Endothelial cell of umbilical vein (primary cell): ENCODE measurements around the gene GPR137B. TPM values are rescaled to one million over a fixed set of nuclear protein-coding genes. Genes with fewer than 3 reads are reported as not detected.

Experiments
- BruUV-seq: library from RNA; stranded (reverse); fragments of 400-500 nt; replicated peaks from 2 replicates; lab custom pipeline; 2021; lab: Mats Ljungman, UMichigan
- CTCF ChIA-PET: fragments of 300-600, 350-600 bp; sonication (Branson Sonifier 250); formaldehyde crosslinking; loops from one replicate; lab custom pipeline; 2021; ENCODE audit warnings: antibody characterized with exemption, inconsistent platforms; lab: Charles Lee
- POLR2A ChIA-PET: fragments of 300-600, 350-600 bp; sonication (Branson Sonifier 250); formaldehyde crosslinking; loops from one replicate; lab custom pipeline; 2021; ENCODE audit warnings: antibody characterized with exemption, inconsistent platforms; lab: Charles Lee
- DNase-seq: peaks from one replicate; pipeline ENCODE4 v3.0.0-alpha.2; 2011; ENCODE audit warnings: low read depth, low spot score
- FAIRE-seq: peaks from 2 replicates; lab custom pipeline; 2011; peaks lifted over from hg19 to GRCh38; lab: Jason Lieb, UNC
- H2AFZ ChIP-seq: 2 replicates; pipeline ENCODE4 v1.6.0; 2012; ENCODE audit warnings: low read depth, low read length, control low read depth, inconsistent platforms
- H3K27ac ChIP-seq: 2 replicates; pipeline ENCODE4 v1.5.1; 2011; ENCODE audit warnings: low read depth, mild to moderate bottlenecking, control low read depth, low read length, moderate library complexity; ENCODE audit not compliant: insufficient read depth
- H3K27me3 ChIP-seq, 2 experiments: 2 replicates each; pipeline versions ENCODE4 v1.6.0 to v1.6.1; 2011; ENCODE audit warnings: low read length in 2 of 2, mixed read lengths in 1 of 2; ENCODE audit not compliant: control insufficient read depth in 2 of 2, insufficient read depth in 2 of 2
- H3K36me3 ChIP-seq, 2 experiments: 2 replicates in 1 of 2; 3 replicates in 1 of 2; pipeline ENCODE4 v1.5.1; 2011; ENCODE audit warnings: low read length in 2 of 2, mild to moderate bottlenecking in 1 of 2, moderate library complexity in 1 of 2; ENCODE audit not compliant: control insufficient read depth in 2 of 2, insufficient read depth in 2 of 2; ENCODE audit errors: extremely low read depth in 1 of 2
- H3K4me1 ChIP-seq: 3 replicates; pipeline ENCODE4 v1.5.1; 2011; ENCODE audit warnings: mild to moderate bottlenecking, low read length; ENCODE audit not compliant: control insufficient read depth, insufficient read depth; ENCODE audit errors: extremely low read depth
- H3K4me2 ChIP-seq: 2 replicates; pipeline ENCODE4 v1.6.1; 2011; ENCODE audit warnings: low read length, control low read depth, mixed read lengths; ENCODE audit not compliant: insufficient read depth
- H3K4me3 ChIP-seq, 3 experiments: fragments of 200-600 bp in 1 of 3; sonication (generic), shearing (Covaris generic) in 1 of 3; replicated peaks in 1 of 3; 2 replicates each; pipeline ENCODE4 v1.5.1; 2011 to 2016; ENCODE audit warnings: control low read depth in 3 of 3, low read length in 3 of 3, mild to moderate bottlenecking in 2 of 3, inconsistent platforms in 1 of 3, low read depth in 1 of 3, moderate library complexity in 1 of 3; ENCODE audit not compliant: insufficient read depth in 1 of 3
- H3K79me2 ChIP-seq: 2 replicates; pipeline ENCODE4 v1.6.0; 2012; ENCODE audit warnings: low read length, inconsistent platforms; ENCODE audit not compliant: control insufficient read depth, insufficient read depth
- H3K9ac ChIP-seq: replicated peaks from 2 replicates; pipeline ENCODE3; 2011; ENCODE audit warnings: low read length, control low read depth; ENCODE audit not compliant: insufficient read depth; ENCODE audit errors: extremely low read depth
- H3K9me1 ChIP-seq: replicated peaks from 3 replicates; pipeline ENCODE4 v1.6.0; 2011; ENCODE audit warnings: mild to moderate bottlenecking, low read length; ENCODE audit not compliant: control insufficient read depth, insufficient read depth; ENCODE audit errors: extremely low read depth
- H3K9me3 ChIP-seq: replicated peaks from 2 replicates; pipeline ENCODE4 v1.5.1; 2012; ENCODE audit warnings: low read length, inconsistent platforms; ENCODE audit not compliant: control insufficient read depth, insufficient read depth
- H4K20me1 ChIP-seq: replicated peaks from 2 replicates; pipeline ENCODE3; 2011; ENCODE audit warnings: mild to moderate bottlenecking, low read length; ENCODE audit not compliant: control insufficient read depth, insufficient read depth; ENCODE audit errors: extremely low read depth
- FOS ChIP-seq: IDR thresholded peaks from 2 replicates; pipeline ENCODE4 v1.6.1; 2011; ENCODE audit warnings: mild to moderate bottlenecking, low read length, moderate library complexity, borderline replicate concordance; ENCODE audit not compliant: insufficient read depth
- MAX ChIP-seq: IDR thresholded peaks from 2 replicates; pipeline ENCODE4 v1.6.1; 2011; ENCODE audit not compliant: insufficient read depth, insufficient read length
- MYC ChIP-seq: IDR thresholded peaks from one replicate; pipeline ENCODE4 v1.6.1; 2011; ENCODE audit warnings: mild to moderate bottlenecking, low read depth, low read length
- POLR2AphosphoS5 ChIP-seq: IDR thresholded peaks from 2 replicates; pipeline ENCODE4 v1.6.1; 2012; ENCODE audit warnings: low read depth, mild to moderate bottlenecking, control low read depth, low read length, moderate library complexity; ENCODE audit not compliant: insufficient read depth
- dilution Hi-C: fragments of 300-500 bp; cut with MboI; formaldehyde crosslinking; loops from one replicate; pipeline ENCODE4 v1.15.0; 2019; ENCODE audit warnings: low sequenced_read_pairs; ENCODE audit not compliant: extremely low pct_ligation_motif_present
- intact Hi-C: fragments of 100-400 bp; cut with micrococcal nuclease; formaldehyde crosslinking; loops from one replicate; pipeline ENCODE4 v1.10.0; 2022
- polyA plus RNA-seq, 4 experiments: library from polyadenylated mRNA; depleted of rRNA in 3 of 4; stranded (reverse) in 3 of 4; unstranded in 1 of 4; fragments of >200 nt; gene quantifications; 2 replicates each; pipeline versions ENCODE4 v1.2.1 to v1.2.3, GENCODE V29; 2011 to 2012; ENCODE audit warnings: missing spikeins in 1 of 4
- total RNA-seq: library from RNA; stranded (reverse); gene quantifications from 2 replicates; pipeline ENCODE4 v1.2.3, GENCODE V29; 2021

Gene GPR137B
- total and polyA plus RNA-seq, 2 donors (not counting 3 experiments of a cell fraction or from before 2014, with no cell fraction given) = 7.8 to 11.9 TPM

- no peaks in the 10 kb centered on the region for H3K36me3 ChIP-seq
- no peaks in the 10 kb centered on the region for H4K20me1 ChIP-seq
- H3K4me2 ChIP-seq = no peak overlapping the region
- no TSS peak for BruUV-seq
- no peaks in the 10 kb centered on the region for H3K79me2 ChIP-seq
- ChIA-PET POLR2A (no interaction called here), CTCF (interaction anchor here (0.6 to 0.8 kb wide), 2 partner anchors 14 to 29 kb away, joined by 3 to 6 read pairs; no protein-coding TSS in a partner anchor)
- no peak overlapping the region for H2AFZ ChIP-seq
- no peaks in the 10 kb centered on the region for H3K9me1 ChIP-seq
- no peak for FAIRE-seq
- no peaks in the 10 kb centered on the region for H3K9me3 ChIP-seq
- H3K27me3 ChIP-seq = no peaks in the 10 kb centered on the region
- no peak for DNase-seq
- H3K4me3 ChIP-seq = no peak overlapping the region
- intact Hi-C loops = no loop called here
- TF ChIP-seq FOS = no peak
- TF ChIP-seq POLR2AphosphoS5 = no peak
- TF ChIP-seq MYC = no peak
- TF ChIP-seq MAX = no peak
- H3K4me1 ChIP-seq = no peaks in the 10 kb centered on the region
- no peak overlapping the region for H3K27ac ChIP-seq
- no peak overlapping the region for H3K9ac ChIP-seq
- dilution Hi-C loops = no loop called here
Measured at GRCh38 chr1:236239092-236239585, 96.8 kb downstream of the GPR137B start.

GRCh38 chr1:236240675-236241074 is 98.3 kb downstream of the GPR137B start:
- Histone ChIP-seq H3K9me3 (no peaks in the 10 kb centered on the region), H3K9me1 (no peaks in the 10 kb centered on the region), H3K36me3 (no peaks in the 10 kb centered on the region), H3K4me2 (no peak overlapping the region), H4K20me1 (no peaks in the 10 kb centered on the region), H3K79me2 (no peaks in the 10 kb centered on the region), H3K4me3 (no peak overlapping the region), H3K4me1 (no peaks in the 10 kb centered on the region), H2AFZ (no peak overlapping the region), H3K27ac (no peak overlapping the region), H3K9ac (no peak overlapping the region), H3K27me3 (no peaks in the 10 kb centered on the region)
- no peak for TF ChIP-seq MAX
- no peak for TF ChIP-seq POLR2AphosphoS5
- CTCF ChIA-PET = no interaction called here
- POLR2A ChIA-PET = no interaction called here
- FAIRE-seq (no peak), DNase-seq (no peak)
- intact Hi-C loops (no loop called here), dilution Hi-C loops (no loop called here)
- BruUV-seq = no TSS peak
